GM12864 (cell line): Measurements from ENCODE around the gene HS2ST1.
"Not testable (repeated sequence)": the region's sequence is repeated elsewhere in the genome, so short reads cannot be mapped to it uniquely, and the experiment has no call there.

ENCODE experiments used
- DNase-seq: peaks from one replicate; pipeline ENCODE4 v3.0.0-alpha.2; 2011; ENCODE audit warnings: low read depth
- H3K4me3 ChIP-seq: 2 replicates; pipeline ENCODE4 v1.5.1; 2011; ENCODE audit warnings: mild to moderate bottlenecking, low read depth, low read length, control low read depth
- CTCF ChIP-seq: IDR thresholded peaks from 2 replicates; pipeline ENCODE4 v1.5.1; 2011; ENCODE audit warnings: low read depth, mild to moderate bottlenecking, moderate library complexity, low read length, control low read depth, inconsistent platforms; ENCODE audit errors: missing control alignments

Gene HS2ST1

DNA sequence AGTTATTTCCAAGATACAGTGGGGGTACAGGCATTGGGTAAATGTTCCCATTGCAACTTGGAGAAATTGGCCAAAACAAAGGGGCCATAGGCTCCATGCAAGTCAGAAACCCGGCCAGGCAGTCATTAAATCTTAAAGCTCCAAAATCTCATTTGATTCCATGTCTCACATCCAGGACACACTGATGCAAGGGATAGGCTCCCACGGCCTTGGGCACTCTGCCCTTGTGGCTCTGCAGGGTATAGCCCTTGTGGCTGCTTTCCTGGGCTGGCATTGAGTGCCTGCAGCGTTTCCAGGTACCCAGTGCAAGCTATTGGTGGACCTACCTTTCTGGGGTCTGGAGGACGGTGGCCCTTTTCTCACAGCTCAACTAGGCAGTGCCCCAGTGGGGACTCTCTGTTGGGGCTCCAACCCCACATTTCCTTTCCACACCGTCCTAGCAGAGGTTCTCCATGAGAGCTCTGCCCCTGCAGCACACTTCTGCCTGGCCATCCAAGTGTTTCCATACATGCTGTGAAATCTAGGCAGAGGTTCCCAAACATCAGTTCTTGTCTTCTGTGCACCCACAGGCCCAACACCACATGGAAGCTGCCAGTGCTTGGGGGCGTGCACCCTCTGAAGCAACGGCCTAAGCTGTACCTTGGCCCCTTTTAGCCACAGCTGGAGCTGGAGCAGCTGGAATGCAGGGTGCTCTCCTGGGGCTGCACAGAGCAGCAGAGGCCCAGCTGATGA, 67.2 kb downstream of the HS2ST1 start:
- H3K4me3 ChIP-seq, result no peak overlapping the region
- no peak for TF ChIP-seq CTCF
- no peak for DNase-seq

- H3K4me3 ChIP-seq, DNase-seq: not testable (repeated sequence)
Measured at GRCh38 chr1:86983677-86984076, 69.2 kb downstream of the HS2ST1 start.

- no peak for TF ChIP-seq CTCF
- DNase-seq, result no peak
- H3K4me3 ChIP-seq, result no peak overlapping the region
Measured at GRCh38 chr1:86987446-86987845, 73.0 kb downstream of the HS2ST1 start.

- no peak for DNase-seq
- H3K4me3 ChIP-seq, result no peak overlapping the region
- TF ChIP-seq CTCF, result no peak
Measured at GRCh38 chr1:86988835-86989234, 74.4 kb downstream of the HS2ST1 start.

- DNase-seq, H3K4me3 ChIP-seq: not testable (repeated sequence)
Measured at GRCh38 chr1:86989690-86990089, 75.3 kb downstream of the HS2ST1 start.

DNA sequence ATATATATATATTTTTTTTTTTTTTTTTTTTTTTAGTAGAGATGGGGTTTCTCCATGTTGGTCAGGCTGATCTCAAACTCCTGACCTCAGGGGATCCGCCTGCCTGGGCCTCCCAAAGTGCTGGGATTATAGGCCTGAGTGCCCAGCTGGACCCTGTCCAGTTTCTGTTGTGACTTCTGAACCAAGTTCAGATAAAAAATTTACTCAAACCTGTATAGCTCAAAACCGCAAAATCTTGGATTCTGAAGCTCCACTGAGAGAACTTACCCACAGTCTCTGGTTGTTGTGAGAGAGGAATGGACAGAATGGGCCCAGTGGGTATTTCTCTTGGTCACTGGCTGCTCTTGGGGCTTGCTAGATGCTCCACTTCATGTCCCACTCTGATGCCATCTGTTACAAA, 76.4 kb downstream of the HS2ST1 start:
- no peak for DNase-seq
- TF ChIP-seq CTCF, result no peak
- no peak overlapping the region for H3K4me3 ChIP-seq

DNA sequence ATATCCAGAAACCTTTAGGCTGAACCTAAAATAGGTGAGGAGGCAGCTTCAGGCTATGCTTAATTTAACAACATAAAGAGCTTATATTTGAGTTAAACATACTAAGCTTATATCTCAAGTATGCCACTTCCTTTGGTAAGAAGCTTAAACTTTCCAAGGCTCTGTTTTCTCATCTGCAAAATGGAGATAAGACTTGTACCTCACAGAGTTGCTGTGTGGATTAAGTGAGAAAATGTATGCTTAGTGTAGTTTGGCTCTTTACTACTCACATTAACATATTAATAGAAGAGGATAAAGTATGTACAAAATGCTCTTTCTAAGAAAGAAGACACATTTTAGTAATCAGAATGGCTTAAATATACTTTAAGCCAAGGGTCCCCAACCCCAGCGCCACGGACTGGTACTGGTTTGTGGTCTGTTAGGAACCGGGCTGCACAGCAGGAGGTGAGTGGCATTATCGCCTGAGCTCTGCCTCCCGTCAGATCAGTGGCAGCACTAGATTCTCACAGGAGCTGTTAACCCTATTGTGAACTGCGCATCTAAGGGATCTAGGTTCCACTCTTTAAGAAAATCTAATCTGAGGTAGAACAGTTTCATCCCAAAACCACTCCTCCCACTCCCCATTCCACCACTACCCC, 77.2 kb downstream of the HS2ST1 start:
- no peak for TF ChIP-seq CTCF
- H3K4me3 ChIP-seq, result no peak overlapping the region
- DNase-seq, result no peak

- DNase-seq, result no peak
- no peak for TF ChIP-seq CTCF
- H3K4me3 ChIP-seq, result no peak overlapping the region
Measured at GRCh38 chr1:86992861-86993260, 78.4 kb downstream of the HS2ST1 start.
